T47D (cell line): ENCODE data around the gene ADAMTS15.

Experiments used
- DNase-seq, 2 experiments: peaks; one replicate each; pipeline versions ENCODE4 v3.0.0 to v3.0.0-alpha.2; 2011 to 2012; ENCODE audit warnings: low read depth in 1 of 2, low spot score in 1 of 2
- JUND ChIP-seq: IDR thresholded peaks from 2 replicates; pipeline ENCODE4 v1.6.1; 2012; ENCODE audit warnings: low read depth
- in situ Hi-C: cut with HindIII; loops from 2 replicates; pipeline ENCODE4 v1.10.0; 2016; ENCODE audit warnings: low sequenced_read_pairs, low pct_unique_long_range_greater_than_20kb

Gene ADAMTS15

DNA sequence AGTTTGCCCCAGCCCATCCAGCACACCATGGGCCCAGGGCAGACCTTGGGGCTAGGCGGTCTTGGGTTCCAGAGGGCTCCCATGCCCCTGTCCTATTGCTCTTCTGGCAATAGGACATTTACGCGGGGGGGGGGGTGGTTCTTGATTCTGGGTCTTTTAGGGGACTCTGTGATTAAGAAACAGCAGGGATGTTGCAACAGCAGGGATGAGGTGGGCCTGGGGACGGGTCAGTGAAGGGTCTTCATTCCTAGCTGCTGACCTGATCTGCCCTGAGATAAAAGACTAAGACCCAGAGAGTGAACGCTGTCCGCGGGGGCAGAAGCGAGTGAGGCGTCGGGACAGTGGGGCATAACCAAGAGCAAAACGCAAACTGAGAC, 418 bp upstream of the ADAMTS15 start:
- in situ Hi-C loops: loop anchor here (25.0 kb wide), 1 partner anchor 414 kb away; no protein-coding TSS in a partner anchor
- no peak for DNase-seq
- no peak for TF ChIP-seq JUND

DNA sequence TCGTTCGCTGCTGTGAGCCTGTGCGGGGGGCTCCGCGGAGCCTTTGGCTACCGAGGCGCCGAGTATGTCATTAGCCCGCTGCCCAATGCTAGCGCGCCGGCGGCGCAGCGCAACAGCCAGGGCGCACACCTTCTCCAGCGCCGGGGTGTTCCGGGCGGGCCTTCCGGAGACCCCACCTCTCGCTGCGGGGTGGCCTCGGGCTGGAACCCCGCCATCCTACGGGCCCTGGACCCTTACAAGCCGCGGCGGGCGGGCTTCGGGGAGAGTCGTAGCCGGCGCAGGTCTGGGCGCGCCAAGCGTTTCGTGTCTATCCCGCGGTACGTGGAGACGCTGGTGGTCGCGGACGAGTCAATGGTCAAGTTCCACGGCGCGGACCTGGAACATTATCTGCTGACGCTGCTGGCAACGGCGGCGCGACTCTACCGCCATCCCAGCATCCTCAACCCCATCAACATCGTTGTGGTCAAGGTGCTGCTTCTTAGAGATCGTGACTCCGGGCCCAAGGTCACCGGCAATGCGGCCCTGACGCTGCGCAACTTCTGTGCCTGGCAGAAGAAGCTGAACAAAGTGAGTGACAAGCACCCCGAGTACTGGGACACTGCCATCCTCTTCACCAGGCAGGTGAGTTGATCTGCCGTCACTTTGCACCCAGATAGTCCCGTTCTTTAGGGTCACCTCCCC, 1.0 kb downstream of the ADAMTS15 start:
- DNase-seq: peak in 1 of 2 experiments; percentile 75
- in situ Hi-C loops: loop anchor here (25.0 kb wide), 1 partner anchor 413 kb away; no protein-coding TSS in a partner anchor
- no peak for TF ChIP-seq JUND

- DNase-seq: peak in 1 of 2 experiments; percentile 83
- in situ Hi-C loops: loop anchor here (25.0 kb wide), 1 partner anchor 412 kb away; no protein-coding TSS in a partner anchor
- no peak for TF ChIP-seq JUND
These were observed 1.7 kb downstream of the ADAMTS15 start for GRCh38 chr11:130449996-130450769.

DNA sequence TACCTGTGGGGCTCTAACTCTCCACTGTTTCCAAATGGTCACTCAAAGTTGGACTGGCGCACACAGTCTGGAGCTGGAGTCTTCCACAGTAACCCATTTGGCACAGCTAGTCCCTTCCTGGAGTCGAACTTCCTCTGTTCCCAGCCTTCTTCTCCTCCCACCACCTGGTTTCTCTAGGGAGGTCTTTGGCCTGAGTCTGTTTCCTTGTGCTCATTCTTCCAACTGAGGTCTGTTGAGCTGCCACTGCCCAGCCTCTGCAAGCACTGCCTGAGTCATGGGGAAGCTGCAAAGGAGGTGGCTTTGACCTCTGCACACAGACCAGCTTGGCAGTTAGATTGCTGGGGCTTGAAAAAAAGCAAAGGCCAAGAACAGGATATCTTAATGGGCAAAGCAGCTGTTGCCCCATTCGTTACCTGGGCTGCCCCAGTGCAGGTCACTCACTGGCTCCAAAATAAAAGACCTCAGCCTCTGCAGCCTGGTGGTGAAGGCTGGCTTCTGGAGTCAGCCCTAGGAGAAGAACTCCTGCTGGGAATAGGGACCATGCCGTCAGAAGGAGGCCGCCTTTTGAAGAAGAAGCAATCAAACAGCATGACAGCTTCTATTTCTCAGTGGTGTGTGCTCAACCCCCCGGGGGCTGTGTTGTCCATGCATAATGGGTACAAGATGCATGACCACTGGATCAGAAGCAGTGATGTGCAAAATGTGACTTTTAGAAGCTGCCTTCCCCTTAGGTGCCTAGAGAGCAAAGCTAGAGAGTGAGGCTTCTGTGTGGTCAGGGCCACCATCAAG, 3.0 kb downstream of the ADAMTS15 start:
- DNase-seq: no peak
- no peak for TF ChIP-seq JUND
- in situ Hi-C loops: no loop called here

GRCh38 chr11:130452176-130452575, 3.7 kb downstream of the ADAMTS15 start:
- TF ChIP-seq JUND: no peak
- DNase-seq: no peak
- in situ Hi-C loops: no loop called here

GRCh38 chr11:130452940-130453339, 4.5 kb downstream of the ADAMTS15 start:
- in situ Hi-C loops: no loop called here
- no peak for DNase-seq

DNA sequence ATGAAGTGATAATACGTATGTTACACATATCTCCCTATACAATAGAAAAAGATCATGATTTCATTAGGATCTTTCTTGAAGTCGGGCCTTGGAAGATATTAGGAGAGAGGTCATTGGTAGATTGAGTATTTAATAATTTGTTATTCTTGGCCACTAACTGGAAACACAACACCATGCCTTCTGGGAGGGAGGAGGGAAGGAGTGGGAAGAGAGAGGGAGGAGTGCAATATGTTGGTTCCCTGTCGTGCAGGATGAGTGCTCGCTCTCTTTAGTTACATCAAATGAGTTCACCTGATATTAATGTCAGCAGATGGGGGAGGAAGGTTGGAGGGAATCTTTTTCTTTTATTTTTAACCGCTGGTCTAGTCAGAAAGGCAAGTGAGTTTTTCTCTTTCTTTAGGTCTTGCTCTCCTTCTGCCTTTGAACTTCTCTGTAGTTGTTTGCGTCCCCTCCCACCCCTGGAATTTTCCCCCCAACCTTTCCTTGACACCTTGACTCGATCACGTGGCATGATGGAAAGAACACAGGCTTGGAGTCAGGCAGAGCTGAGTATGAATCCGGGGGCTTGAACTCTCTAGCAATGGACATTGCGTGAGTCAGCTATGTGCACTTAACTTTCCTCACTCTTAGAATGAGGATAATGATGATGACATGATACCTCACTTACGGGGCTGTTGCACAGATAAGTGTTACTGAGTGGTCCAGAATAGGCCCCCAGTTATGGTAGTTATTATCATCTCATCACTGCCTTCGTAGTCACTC, 6.2 kb downstream of the ADAMTS15 start:
- no peak for DNase-seq
- TF ChIP-seq JUND: no peak
- in situ Hi-C loops: no loop called here

More at GRCh38 chr11:130452940-130453339, 4.5 kb downstream of the ADAMTS15 start:
- TF ChIP-seq JUND: no peak

GRCh38 chr11:130455483-130456127, 7.2 kb downstream of the ADAMTS15 start:
- no peak for DNase-seq
- TF ChIP-seq JUND: no peak
- in situ Hi-C loops: no loop called here

GRCh38 chr11:130456286-130456685, 7.8 kb downstream of the ADAMTS15 start:
- DNase-seq: no peak
- TF ChIP-seq JUND: no peak
- in situ Hi-C loops: no loop called here

DNA sequence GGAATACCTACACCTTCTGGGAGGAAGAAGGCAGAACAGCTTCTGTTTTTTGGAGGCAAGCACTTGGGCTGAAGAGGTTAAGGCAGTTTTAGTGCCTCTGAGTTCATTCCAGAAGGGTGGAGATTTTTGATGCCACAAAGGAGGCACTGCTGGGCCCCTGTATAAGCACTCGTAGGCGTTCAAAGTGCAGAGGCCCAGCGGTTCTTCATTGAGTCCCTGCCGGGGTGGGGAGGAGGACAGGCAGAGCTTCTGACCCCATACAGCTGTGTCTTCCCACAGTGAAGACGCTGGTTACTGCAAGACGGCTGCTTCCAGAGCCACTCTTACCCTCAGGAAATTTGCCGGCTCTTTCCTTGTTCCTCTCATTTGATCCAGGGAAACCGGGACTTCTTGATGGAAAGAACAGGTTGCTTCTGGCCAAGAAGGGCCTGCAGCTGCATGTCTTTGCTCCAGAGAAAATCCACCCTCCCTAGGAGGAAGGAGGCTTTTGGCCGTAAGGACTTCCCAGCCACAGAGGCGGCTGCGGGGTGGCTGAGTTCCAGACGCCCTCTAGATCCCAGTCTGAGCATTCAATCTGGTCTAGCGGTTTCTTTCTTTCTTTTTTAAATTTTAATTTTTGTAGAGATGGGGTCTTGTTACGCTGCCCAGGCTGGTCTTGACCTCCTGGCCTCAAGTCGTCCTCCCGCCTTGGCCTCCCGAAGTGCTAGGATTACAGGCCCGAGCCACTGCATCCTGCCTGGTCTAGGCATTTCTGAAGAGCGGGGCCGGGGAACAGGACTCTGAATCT, 9.4 kb downstream of the ADAMTS15 start:
- TF ChIP-seq JUND: no peak
- in situ Hi-C loops: no loop called here
- DNase-seq: no peak

GRCh38 chr11:130458410-130458729, 9.9 kb downstream of the ADAMTS15 start:
- DNase-seq: no peak
- no peak for TF ChIP-seq JUND

More at GRCh38 chr11:130458410-130458729, 9.9 kb downstream of the ADAMTS15 start:
- in situ Hi-C loops: no loop called here
